PFSK-1 (cell line): Measurements from ENCODE around the gene NHERF2.

Experiments used
- POLR2AphosphoS5 ChIP-seq: IDR thresholded peaks from 2 replicates; pipeline ENCODE4 v1.6.1; 2012; ENCODE audit warnings: low read depth, mild to moderate bottlenecking, control low read depth, low read length, moderate library complexity
- TAF1 ChIP-seq: IDR thresholded peaks from 2 replicates; pipeline ENCODE4 v1.6.1; 2012; ENCODE audit warnings: low read length, control low read depth, borderline replicate concordance; ENCODE audit not compliant: insufficient read depth
- TF ChIP-seq, protein P1 (sequence below), 2 experiments: IDR thresholded peaks; 2 replicates each; pipeline versions ENCODE4 v1.6.1 to v1.8.0; 2011 to 2012; ENCODE audit warnings: low read depth in 2 of 2, low read length in 2 of 2, control low read depth in 1 of 2, inconsistent platforms in 1 of 2, mild to moderate bottlenecking in 1 of 2, moderate library complexity in 1 of 2; ENCODE audit not compliant: insufficient read depth in 1 of 2

DNA sequence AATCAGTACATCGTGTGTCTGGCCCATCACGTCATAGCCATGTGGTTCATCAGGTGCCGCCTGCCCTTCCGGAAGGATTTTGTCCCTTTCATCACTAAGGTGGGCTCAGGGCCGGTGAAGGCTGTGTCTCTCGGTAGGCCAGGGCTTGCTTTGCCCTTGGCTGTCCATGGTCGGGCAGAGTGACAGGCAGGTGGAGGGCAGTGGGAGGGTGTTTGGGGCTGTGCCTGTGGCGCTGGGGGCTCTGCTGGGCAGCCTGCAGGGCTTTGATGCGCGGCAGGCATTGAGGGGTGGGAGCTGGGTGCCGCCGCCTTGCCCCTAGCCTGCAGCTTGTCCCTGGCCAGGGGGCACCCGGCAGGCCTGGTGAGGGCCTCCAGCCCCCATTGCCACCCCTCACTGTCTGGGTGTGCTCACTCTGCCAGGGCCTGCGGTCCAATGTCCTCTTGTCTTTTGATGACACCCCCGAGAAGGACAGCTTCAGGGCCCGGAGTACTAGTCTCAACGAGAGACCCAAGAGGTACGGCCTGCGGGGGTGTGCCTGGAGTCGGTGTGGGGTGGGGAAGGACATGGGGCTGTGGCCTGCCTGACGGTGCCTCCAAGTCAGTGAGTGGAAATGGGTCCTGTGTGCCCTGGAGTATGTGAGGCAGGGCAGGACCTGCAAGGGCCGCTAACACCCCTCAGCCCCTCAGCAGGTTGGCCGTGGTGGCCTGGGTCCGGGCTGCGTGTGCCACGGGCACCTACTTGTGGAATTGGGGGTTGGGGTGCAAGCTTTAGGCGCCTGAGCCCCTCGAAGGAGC is 49.6 kb downstream of the NHERF2 start:
- TF ChIP-seq TAF1: no peak
- TF ChIP-seq, protein P1, sequence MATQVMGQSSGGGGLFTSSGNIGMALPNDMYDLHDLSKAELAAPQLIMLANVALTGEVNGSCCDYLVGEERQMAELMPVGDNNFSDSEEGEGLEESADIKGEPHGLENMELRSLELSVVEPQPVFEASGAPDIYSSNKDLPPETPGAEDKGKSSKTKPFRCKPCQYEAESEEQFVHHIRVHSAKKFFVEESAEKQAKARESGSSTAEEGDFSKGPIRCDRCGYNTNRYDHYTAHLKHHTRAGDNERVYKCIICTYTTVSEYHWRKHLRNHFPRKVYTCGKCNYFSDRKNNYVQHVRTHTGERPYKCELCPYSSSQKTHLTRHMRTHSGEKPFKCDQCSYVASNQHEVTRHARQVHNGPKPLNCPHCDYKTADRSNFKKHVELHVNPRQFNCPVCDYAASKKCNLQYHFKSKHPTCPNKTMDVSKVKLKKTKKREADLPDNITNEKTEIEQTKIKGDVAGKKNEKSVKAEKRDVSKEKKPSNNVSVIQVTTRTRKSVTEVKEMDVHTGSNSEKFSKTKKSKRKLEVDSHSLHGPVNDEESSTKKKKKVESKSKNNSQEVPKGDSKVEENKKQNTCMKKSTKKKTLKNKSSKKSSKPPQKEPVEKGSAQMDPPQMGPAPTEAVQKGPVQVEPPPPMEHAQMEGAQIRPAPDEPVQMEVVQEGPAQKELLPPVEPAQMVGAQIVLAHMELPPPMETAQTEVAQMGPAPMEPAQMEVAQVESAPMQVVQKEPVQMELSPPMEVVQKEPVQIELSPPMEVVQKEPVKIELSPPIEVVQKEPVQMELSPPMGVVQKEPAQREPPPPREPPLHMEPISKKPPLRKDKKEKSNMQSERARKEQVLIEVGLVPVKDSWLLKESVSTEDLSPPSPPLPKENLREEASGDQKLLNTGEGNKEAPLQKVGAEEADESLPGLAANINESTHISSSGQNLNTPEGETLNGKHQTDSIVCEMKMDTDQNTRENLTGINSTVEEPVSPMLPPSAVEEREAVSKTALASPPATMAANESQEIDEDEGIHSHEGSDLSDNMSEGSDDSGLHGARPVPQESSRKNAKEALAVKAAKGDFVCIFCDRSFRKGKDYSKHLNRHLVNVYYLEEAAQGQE (IDR thresholded peaks at IDR 0.05; ENCODE audit: insufficient read depth in 1 of 2, low read depth in 2 of 2, low read length in 2 of 2): no peak
- TF ChIP-seq POLR2AphosphoS5: no peak
